ENCODE data around the gene CCL3. TPM values are rescaled to one million over a fixed set of nuclear protein-coding genes. Genes with fewer than 3 reads are reported as not detected.
"Not testable (repeated sequence)": the region's sequence is repeated elsewhere in the genome, so short reads cannot be mapped to it uniquely, and the experiment has no call there.

CCL3 gene
- total RNA-seq, 4 donors from 2014 or later = 0.80 to 5.8 TPM; not detected in 2

DNA sequence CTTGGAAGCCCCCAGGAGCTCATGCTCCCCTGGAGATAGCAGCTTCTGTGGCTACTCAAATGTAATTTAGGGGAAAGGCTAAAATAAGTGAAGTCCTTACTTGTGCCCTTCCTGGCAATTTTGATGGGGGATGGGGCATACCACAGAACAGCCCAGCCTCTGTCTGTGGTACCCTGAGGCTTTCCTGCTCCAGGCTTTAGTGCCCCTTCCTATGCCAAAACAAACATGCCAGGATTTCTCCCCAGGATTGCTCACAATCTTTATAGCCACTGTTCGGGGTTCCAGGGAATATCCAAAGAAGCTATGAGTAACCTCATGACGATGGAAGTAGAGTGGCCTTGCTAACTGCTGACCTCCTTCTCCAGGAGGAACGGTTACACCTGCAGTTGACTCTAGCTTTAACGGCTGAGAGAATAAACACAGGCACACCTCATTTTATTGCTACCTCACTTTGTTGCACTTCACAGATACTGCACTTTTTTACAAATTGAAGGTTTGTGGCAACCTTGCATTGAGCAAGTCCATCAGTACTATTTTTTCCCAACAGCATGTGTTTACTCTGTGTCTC is 38.6 kb upstream of the CCL3 start:
- H3K4me1 ChIP-seq = peaks cover 0 to 24% (median 15%) of the 10 kb centered on the region in 4 donors
- no peaks in the 10 kb centered on the region for H3K36me3 ChIP-seq
- H3K4me3 ChIP-seq = no peak overlapping the region
- peaks cover 0 to 20% (median 8%) of the 10 kb centered on the region in 4 donors for H3K9me3 ChIP-seq
- TF ChIP-seq POLR2A (IDR thresholded peaks at IDR 0.05) = no peak
- TF ChIP-seq, protein P1, sequence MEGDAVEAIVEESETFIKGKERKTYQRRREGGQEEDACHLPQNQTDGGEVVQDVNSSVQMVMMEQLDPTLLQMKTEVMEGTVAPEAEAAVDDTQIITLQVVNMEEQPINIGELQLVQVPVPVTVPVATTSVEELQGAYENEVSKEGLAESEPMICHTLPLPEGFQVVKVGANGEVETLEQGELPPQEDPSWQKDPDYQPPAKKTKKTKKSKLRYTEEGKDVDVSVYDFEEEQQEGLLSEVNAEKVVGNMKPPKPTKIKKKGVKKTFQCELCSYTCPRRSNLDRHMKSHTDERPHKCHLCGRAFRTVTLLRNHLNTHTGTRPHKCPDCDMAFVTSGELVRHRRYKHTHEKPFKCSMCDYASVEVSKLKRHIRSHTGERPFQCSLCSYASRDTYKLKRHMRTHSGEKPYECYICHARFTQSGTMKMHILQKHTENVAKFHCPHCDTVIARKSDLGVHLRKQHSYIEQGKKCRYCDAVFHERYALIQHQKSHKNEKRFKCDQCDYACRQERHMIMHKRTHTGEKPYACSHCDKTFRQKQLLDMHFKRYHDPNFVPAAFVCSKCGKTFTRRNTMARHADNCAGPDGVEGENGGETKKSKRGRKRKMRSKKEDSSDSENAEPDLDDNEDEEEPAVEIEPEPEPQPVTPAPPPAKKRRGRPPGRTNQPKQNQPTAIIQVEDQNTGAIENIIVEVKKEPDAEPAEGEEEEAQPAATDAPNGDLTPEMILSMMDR (IDR thresholded peaks at IDR 0.05) = no peak
- no peaks in the 10 kb centered on the region for H3K27me3 ChIP-seq
- no peak for DNase-seq
- H3K27ac ChIP-seq = peak overlapping the region in 1 of 4 donors; percentile 74

DNA sequence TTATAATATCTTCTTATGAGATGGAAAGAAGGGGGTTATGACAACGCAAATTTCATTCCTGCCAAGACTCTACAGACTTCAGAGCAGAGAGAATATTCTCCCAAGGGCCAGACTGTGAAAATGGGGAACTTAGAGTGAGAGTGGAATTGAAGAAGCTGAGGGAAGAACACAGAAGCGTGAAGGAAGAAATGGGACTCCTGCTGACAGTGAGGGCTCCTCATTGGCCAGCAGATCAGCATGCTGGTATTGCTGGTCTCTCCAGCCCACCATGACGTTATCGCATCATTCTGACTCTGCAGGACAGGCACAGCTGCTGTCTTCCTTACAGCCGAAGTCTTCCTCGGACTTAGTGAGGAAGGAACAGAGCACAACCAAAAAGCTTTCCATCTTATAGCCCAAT is 38.0 kb upstream of the CCL3 start:
- peaks cover 0 to 20% (median 8%) of the 10 kb centered on the region in 4 donors for H3K9me3 ChIP-seq
- no peaks in the 10 kb centered on the region for H3K36me3 ChIP-seq
- TF ChIP-seq, protein P1 (IDR thresholded peaks at IDR 0.05) = no peak
- TF ChIP-seq POLR2A (IDR thresholded peaks at IDR 0.05) = no peak
- peaks cover 0 to 24% (median 13%) of the 10 kb centered on the region in 4 donors for H3K4me1 ChIP-seq
- H3K4me3 ChIP-seq = no peak overlapping the region
- peak overlapping the region in 2 of 4 donors; percentile 48 to 74 for H3K27ac ChIP-seq
- H3K27me3 ChIP-seq = no peaks in the 10 kb centered on the region
- no peak for DNase-seq

DNA sequence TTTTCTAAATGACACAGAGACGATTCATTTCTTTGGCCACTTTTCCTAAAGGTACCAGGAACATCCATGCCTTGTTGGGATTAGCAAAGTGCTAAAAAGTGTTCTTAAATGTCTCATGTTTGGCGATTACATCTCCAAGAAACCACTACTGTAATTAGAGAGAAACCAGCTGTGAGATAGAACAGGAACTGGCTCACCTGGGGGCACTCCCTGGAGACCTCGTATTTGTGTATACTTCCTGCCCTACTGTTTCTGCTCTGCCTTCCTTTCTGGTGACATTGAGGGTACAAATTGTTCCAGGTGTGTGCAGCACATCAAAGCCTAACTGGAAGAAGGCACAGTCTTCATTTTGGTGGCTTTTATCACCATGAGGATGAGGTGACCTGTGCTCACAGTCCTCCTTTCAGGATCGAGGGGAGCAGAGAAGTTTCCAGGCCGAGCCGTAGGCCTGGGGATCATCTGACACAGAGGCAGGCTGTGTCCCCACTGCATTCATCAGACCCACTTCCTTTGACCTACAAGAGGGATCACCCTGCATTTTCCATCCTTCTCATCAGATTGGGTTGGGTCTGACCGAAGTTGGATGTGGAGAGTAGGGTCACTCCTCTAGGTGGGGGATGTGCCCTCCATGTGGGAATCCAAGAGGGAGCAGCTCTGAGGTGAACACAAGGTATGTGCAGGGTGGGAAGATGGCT is 37.4 kb upstream of the CCL3 start:
- no peak overlapping the region for H3K4me3 ChIP-seq
- peaks cover 0 to 24% (median 13%) of the 10 kb centered on the region in 4 donors for H3K4me1 ChIP-seq
- H3K36me3 ChIP-seq = no peaks in the 10 kb centered on the region
- no peaks in the 10 kb centered on the region for H3K27me3 ChIP-seq
- TF ChIP-seq, protein P1 (IDR thresholded peaks at IDR 0.05) = no peak
- TF ChIP-seq POLR2A (IDR thresholded peaks at IDR 0.05) = no peak
- peak overlapping the region in 2 of 4 donors; percentile 48 to 74 for H3K27ac ChIP-seq
- DNase-seq = peak in 2 of 3 donors; percentile 79 to 84
- H3K9me3 ChIP-seq = peaks cover 0 to 20% (median 8%) of the 10 kb centered on the region in 4 donors

DNA sequence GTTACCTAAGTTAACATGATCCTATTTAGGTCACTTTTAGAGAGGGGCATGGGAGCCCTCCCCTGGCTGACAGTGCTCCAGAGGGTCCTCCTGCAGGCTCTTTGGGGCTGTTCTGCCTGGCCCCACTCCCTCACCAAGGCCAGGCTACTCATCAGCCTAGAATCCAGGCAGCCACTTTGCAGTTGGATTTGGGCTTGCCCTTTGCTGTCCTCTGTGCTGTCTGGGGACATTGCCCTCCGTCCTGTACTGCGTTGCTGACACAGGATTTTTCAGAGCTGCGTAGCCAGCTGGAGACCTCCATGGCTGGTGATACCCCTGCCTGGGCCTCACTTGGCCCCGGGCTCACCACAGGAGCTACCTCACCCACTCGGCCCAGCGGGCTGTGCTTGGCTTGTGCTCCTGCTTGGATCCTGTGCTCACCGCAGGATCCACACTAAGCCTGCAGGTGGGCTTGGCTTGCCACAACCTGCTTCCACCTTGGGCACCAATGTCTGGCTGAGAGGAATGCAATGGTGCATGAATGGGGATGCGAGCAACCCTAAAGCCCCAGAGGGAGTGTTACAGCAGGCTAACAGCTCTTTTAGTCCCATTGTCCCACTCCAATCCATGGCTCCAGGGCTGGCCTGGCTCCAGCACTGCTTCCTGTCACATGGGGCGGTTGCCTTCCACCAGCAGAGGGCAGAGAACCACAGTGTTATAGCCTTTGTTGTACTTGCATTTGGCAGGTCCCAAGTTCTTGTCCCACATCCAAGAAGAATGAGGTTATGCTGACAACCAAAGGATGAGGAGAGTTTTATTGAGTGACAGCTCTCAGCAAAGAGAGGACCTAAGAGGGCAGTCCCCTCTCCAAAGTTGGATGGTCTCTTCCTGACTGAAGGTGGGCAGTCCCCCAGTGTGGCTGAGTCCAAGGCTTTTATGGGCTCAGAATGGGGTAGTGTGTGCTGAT is 35.2 kb upstream of the CCL3 start:
- TF ChIP-seq, protein P1 (IDR thresholded peaks at IDR 0.05) = no peak
- no peak for TF ChIP-seq POLR2A (IDR thresholded peaks at IDR 0.05)
- H3K4me3 ChIP-seq = no peak overlapping the region
- H3K4me1 ChIP-seq = peaks cover 0 to 24% (median 13%) of the 10 kb centered on the region in 4 donors
- no peak overlapping the region for H3K27ac ChIP-seq
- peaks cover 0 to 20% (median 8%) of the 10 kb centered on the region in 4 donors for H3K9me3 ChIP-seq
- DNase-seq = no peak
- no peaks in the 10 kb centered on the region for H3K27me3 ChIP-seq
- no peaks in the 10 kb centered on the region for H3K36me3 ChIP-seq

DNA sequence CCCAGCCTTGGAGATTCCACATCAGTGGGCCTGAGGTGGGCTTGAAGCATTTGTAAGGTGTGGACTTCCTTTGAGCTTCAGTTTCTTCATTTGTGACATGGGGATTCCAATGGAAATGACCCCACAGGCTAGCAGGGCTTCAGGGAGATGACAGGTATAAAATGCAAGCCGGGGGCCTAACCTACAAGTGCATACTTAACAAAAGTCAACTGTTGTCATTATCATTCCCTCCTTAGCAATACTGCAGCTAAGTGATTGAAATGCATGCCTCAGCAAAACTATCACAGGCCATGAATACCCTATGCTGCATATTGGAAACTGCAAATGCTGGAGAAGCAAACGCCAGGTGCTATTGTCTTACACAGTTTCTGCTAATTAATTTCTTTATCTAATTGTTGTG is 33.5 kb upstream of the CCL3 start:
- TF ChIP-seq POLR2A (IDR thresholded peaks at IDR 0.05) = no peak
- TF ChIP-seq, protein P1 (IDR thresholded peaks at IDR 0.05) = no peak
- Histone ChIP-seq H3K36me3 (no peaks in the 10 kb centered on the region), H3K27ac (no peak overlapping the region), H3K4me1 (peaks cover 0 to 21% (median 9%) of the 10 kb centered on the region in 4 donors), H3K4me3 (no peak overlapping the region), H3K27me3 (no peaks in the 10 kb centered on the region), H3K9me3 (peaks cover 0 to 20% (median 8%) of the 10 kb centered on the region in 4 donors)
- DNase-seq = no peak

DNA sequence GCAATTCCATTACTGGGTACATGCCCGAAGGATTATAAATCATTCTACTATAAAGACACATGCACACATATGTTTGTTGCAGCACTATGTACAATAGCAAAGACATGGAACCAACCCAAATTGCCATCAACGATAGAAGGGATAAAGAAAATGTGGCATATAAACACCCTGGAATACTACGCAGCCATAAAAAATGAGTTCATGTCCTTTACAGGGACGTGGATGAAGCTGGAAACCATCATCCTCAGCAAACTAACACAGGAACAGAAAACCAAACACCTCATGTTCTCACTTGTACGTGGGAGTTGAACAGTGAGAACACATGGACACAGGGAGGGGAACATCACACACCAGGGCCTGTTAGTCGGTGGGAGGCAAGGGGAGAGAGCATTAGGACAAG is 31.2 kb upstream of the CCL3 start:
- H3K4me3 ChIP-seq, H3K27ac ChIP-seq, H3K36me3 ChIP-seq, H3K27me3 ChIP-seq, DNase-seq, H3K4me1 ChIP-seq: not testable (repeated sequence)
- H3K9me3 ChIP-seq = peaks cover 0 to 14% (median 7%) of the 10 kb centered on the region in 4 donors

Measured in Peyer's patch (tissue), 4 donors.